Mammary epithelial cell (primary cell): ENCODE data around the gene OR4Q3.

ENCODE experiments used
- CTCF ChIP-seq, 2 donors: IDR thresholded peaks in 1 of 2; conservative IDR thresholded peaks in 1 of 2; 2 replicates each; pipeline ENCODE4 v1.5.1; 2011 to 2012; ENCODE audit warnings: inconsistent platforms in 2 of 2, low read length in 2 of 2, mild to moderate bottlenecking in 2 of 2, control low read depth in 1 of 2, low read depth in 1 of 2; ENCODE audit not compliant: insufficient read depth in 1 of 2; ENCODE audit errors: extremely low read depth in 1 of 2
- EZH2 ChIP-seq: IDR thresholded peaks from 2 replicates; pipeline ENCODE4 v1.6.1; 2012; ENCODE audit warnings: low read length, inconsistent platforms, borderline replicate concordance

GRCh38 chr14:19743256-19743655 is at the start of gene OR4Q3:
- TF ChIP-seq CTCF (conservative IDR thresholded peaks at IDR 0.05 in 1 of 2, IDR thresholded peaks at IDR 0.05 in 1 of 2; ENCODE audit: extremely low read depth in 1 of 2, insufficient read depth in 1 of 2, low read depth in 1 of 2, low read length in 2 of 2) (no peak), EZH2 (no peak)
